ENCODE measurements around the gene FGA.

Gene FGA

GRCh38 chr4:154625971-154626370, 35.4 kb upstream of the FGA start:
- no peaks in the 10 kb centered on the region for H3K36me3 Mint-ChIP-seq (ENCODE audit: low read depth)
- H3K4me1 Mint-ChIP-seq, result no peaks in the 10 kb centered on the region
- H3K4me3 Mint-ChIP-seq, result peak overlapping the region; percentile 54 to 74 (median 56)
- H3K27ac Mint-ChIP-seq, result peak overlapping the region in 1 of 3 experiments; percentile 18
- peaks cover 32% of the 10 kb centered on the region for H3K27me3 Mint-ChIP-seq (ENCODE audit: low read depth)
- H3K9me3 Mint-ChIP-seq, result no peaks in the 10 kb centered on the region
- no peak for TF ChIP-seq CTCF (IDR thresholded peaks at IDR 0.05; ENCODE audit: unreplicated experiment in 3 of 3)

GRCh38 chr4:154623995-154624394, 33.5 kb upstream of the FGA start:
- Mint-ChIP-seq H3K4me1 (no peaks in the 10 kb centered on the region), H3K27ac (no peak overlapping the region), H3K36me3 (ENCODE audit: low read depth) (no peaks in the 10 kb centered on the region), H3K4me3 (no peak overlapping the region), H3K27me3 (ENCODE audit: low read depth) (peaks cover 28% of the 10 kb centered on the region), H3K9me3 (no peaks in the 10 kb centered on the region)
- no peak for TF ChIP-seq CTCF (IDR thresholded peaks at IDR 0.05; ENCODE audit: unreplicated experiment in 3 of 3)

- no peak for TF ChIP-seq CTCF (IDR thresholded peaks at IDR 0.05; ENCODE audit: unreplicated experiment in 3 of 3)
- Mint-ChIP-seq H3K27me3 (ENCODE audit: low read depth) (peaks cover 28% of the 10 kb centered on the region), H3K9me3 (no peaks in the 10 kb centered on the region), H3K4me1 (no peaks in the 10 kb centered on the region), H3K4me3 (no peak overlapping the region), H3K36me3 (ENCODE audit: low read depth) (no peaks in the 10 kb centered on the region), H3K27ac (no peak overlapping the region)
Observed at GRCh38 chr4:154623436-154623835, 32.9 kb upstream of the FGA start.

- Mint-ChIP-seq H3K4me1 (no peaks in the 10 kb centered on the region), H3K27me3 (ENCODE audit: low read depth) (peaks cover 28% of the 10 kb centered on the region), H3K4me3 (peak overlapping the region in 1 of 3 experiments; percentile 37), H3K9me3 (no peaks in the 10 kb centered on the region), H3K27ac (peak overlapping the region in 1 of 3 experiments; percentile 60), H3K36me3 (ENCODE audit: low read depth) (no peaks in the 10 kb centered on the region)
- TF ChIP-seq CTCF (IDR thresholded peaks at IDR 0.05; ENCODE audit: unreplicated experiment in 3 of 3), result peak; percentile 62 to 65 (median 64)
Observed at GRCh38 chr4:154622598-154622997, 32.1 kb upstream of the FGA start.

GRCh38 chr4:154620111-154620510, 29.6 kb upstream of the FGA start:
- H3K9me3 Mint-ChIP-seq, result no peaks in the 10 kb centered on the region
- H3K4me3 Mint-ChIP-seq, result no peak overlapping the region
- no peak for TF ChIP-seq CTCF (IDR thresholded peaks at IDR 0.05; ENCODE audit: unreplicated experiment in 3 of 3)
- H3K27me3 Mint-ChIP-seq (ENCODE audit: low read depth), result peaks cover 17% of the 10 kb centered on the region
- no peak overlapping the region for H3K27ac Mint-ChIP-seq
- H3K4me1 Mint-ChIP-seq, result no peaks in the 10 kb centered on the region
- H3K36me3 Mint-ChIP-seq (ENCODE audit: low read depth), result no peaks in the 10 kb centered on the region

GRCh38 chr4:154618708-154619315, 28.3 kb upstream of the FGA start:
- TF ChIP-seq CTCF (IDR thresholded peaks at IDR 0.05; ENCODE audit: unreplicated experiment in 3 of 3), result peak; percentile 67 to 78 (median 74)
- Mint-ChIP-seq H3K9me3 (no peaks in the 10 kb centered on the region), H3K27ac (peak overlapping the region in 1 of 3 experiments; percentile 39), H3K36me3 (ENCODE audit: low read depth) (no peaks in the 10 kb centered on the region), H3K4me1 (no peaks in the 10 kb centered on the region), H3K4me3 (no peak overlapping the region), H3K27me3 (ENCODE audit: low read depth) (peaks cover 17% of the 10 kb centered on the region)

Measured in nephron (organoid).